ENCODE measurements around the gene TRPM4.
"Not testable (repeated sequence)": the region's sequence is repeated elsewhere in the genome, so short reads cannot be mapped to it uniquely, and the experiment has no call there.

TRPM4 gene

DNA sequence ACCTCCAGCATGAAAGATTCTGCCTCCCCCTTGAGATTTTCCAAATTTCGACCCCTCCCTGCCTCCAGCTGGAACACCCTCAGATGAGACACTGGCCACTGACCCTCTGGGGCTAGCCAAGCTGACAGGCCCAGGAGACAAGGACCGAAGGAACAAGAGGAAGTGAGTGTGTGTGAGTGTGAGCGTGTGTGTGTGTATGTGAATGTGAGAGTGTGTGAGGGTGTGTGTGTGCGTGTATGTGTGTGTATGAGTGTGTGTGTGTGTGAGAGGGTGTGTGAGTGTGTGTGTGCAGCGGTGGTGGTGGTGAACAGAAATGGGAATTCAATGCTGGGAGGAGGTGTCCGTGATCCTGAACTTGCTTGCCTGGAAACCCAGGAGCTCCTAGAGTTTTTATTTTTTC lies 16.2 kb upstream of the TRPM4 start:
- no peak for DNase-seq (ENCODE audit: low spot score)
- TF ChIP-seq, protein P1, sequence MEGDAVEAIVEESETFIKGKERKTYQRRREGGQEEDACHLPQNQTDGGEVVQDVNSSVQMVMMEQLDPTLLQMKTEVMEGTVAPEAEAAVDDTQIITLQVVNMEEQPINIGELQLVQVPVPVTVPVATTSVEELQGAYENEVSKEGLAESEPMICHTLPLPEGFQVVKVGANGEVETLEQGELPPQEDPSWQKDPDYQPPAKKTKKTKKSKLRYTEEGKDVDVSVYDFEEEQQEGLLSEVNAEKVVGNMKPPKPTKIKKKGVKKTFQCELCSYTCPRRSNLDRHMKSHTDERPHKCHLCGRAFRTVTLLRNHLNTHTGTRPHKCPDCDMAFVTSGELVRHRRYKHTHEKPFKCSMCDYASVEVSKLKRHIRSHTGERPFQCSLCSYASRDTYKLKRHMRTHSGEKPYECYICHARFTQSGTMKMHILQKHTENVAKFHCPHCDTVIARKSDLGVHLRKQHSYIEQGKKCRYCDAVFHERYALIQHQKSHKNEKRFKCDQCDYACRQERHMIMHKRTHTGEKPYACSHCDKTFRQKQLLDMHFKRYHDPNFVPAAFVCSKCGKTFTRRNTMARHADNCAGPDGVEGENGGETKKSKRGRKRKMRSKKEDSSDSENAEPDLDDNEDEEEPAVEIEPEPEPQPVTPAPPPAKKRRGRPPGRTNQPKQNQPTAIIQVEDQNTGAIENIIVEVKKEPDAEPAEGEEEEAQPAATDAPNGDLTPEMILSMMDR (IDR thresholded peaks at IDR 0.05; ENCODE audit: extremely low read depth, missing control alignments): no peak

DNA sequence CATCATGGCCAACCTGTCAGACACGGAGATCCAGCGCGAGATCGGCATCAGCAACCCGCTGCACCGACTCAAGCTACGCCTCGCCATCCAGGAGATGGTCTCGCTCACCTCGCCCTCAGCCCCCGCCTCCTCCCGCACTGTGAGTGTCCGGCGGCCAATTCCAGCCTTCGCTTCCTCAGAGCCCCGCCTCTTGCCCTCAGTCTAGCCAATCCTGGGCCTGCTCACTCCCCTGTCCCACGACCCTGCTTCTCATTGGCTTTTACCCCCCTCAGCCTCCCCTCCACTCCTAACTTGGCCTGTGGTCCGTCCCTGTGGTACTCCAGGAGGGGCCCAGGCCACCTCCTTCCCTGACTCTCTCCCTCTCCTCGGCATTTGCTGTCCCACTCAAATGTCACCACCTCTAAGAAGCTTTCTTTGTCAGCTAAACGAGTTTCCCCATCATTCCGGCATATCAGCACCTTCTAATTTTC lies 14.7 kb upstream of the TRPM4 start:
- DNase-seq (ENCODE audit: low spot score): peak; percentile 86
- TF ChIP-seq, protein P1 (IDR thresholded peaks at IDR 0.05; ENCODE audit: extremely low read depth, missing control alignments): no peak

DNA sequence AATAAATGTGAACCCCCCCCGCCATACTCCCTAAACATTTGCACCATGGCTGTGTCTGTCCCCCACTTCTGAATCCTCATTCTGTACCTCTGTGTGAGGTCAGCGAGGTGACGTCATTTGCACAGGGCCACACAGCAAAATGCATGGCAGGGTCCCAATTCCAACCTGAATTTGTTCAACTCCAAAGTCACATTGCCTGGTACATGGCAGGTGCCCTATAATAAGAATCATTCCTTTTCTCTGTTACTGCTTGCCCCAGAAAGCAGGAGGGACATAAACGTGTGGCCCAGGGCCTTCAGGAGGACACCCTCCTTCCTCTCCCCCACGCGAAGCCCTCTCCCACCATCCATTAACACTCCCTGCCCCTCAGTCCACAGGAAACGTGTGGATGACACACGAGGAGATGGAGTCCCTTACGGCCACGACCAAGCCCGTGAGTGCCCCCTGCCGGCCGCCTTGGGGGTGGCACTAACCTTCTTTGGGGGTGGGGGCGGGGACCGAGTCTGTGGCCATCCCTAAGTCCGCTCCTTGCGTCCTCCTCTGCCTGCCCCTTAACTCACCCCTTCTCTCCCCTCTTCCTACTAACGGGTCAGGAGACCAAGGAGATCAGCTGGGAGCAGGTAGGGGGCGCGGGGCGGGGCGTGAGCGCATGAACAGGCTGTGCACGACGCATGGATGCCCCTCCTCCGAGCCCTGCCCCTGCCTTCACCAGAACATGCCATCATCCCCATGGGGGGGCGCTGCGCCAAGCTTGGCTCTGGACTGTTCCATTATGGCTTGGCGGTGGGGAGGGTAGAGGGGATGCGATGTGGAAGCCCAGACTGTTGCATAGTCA lies 11.8 kb upstream of the TRPM4 start:
- peak; percentile 88 for DNase-seq (ENCODE audit: low spot score)

DNA sequence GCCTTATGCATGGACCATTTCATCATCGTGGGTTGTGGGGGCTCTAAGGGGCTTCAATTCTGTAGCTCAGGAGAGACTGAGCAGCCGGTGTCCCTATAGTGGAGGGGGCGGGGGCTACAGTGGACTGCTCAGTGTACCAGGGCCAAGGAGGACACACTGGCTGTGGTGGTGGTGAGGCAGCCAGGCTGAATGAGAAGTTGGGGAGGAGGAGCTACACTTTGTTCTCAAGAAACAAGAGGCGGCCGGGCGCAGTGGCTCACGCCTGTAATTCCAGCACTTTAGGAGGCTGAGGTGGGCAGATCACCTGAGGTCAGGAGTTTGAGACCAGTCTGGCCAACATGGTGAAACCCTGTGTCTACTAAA lies 11.2 kb upstream of the TRPM4 start:
- DNase-seq (ENCODE audit: low spot score): not testable (repeated sequence)

More for the DNA sequence above, 11.8 kb upstream of the TRPM4 start:
- TF ChIP-seq, protein P1 (IDR thresholded peaks at IDR 0.05; ENCODE audit: extremely low read depth, missing control alignments): peak; percentile 72

DNA sequence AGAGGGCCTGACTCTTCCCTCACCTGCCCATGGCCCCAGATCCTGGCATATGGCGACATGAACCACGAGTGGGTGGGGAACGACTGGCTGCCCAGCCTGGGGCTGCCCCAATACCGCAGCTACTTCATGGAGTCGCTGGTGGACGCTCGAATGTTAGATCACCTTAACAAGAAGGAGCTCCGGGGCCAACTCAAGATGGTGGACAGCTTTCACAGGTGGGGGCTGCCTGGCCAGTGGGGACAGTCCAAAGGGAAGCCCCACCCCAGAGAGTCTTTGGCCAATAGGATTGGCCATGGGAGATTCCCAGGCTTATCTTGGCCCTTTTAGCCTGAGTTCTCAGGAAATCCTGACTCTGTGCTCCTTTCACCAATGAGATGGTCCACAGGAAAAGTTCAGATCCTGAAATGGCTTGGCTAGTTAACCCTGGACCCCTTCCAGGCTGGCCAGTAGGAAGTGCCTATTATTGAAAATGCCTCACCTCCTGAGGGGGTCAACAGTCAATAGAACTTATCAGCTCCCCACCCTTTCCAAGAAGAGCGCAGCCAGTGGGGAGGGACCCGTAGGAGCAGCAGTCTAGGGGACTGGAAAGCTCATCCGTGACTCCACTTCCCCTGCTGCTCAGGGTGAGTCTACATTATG lies 9.4 kb upstream of the TRPM4 start:
- TF ChIP-seq, protein P1 (IDR thresholded peaks at IDR 0.05; ENCODE audit: extremely low read depth, missing control alignments): no peak
- no peak for DNase-seq (ENCODE audit: low spot score)

DNA sequence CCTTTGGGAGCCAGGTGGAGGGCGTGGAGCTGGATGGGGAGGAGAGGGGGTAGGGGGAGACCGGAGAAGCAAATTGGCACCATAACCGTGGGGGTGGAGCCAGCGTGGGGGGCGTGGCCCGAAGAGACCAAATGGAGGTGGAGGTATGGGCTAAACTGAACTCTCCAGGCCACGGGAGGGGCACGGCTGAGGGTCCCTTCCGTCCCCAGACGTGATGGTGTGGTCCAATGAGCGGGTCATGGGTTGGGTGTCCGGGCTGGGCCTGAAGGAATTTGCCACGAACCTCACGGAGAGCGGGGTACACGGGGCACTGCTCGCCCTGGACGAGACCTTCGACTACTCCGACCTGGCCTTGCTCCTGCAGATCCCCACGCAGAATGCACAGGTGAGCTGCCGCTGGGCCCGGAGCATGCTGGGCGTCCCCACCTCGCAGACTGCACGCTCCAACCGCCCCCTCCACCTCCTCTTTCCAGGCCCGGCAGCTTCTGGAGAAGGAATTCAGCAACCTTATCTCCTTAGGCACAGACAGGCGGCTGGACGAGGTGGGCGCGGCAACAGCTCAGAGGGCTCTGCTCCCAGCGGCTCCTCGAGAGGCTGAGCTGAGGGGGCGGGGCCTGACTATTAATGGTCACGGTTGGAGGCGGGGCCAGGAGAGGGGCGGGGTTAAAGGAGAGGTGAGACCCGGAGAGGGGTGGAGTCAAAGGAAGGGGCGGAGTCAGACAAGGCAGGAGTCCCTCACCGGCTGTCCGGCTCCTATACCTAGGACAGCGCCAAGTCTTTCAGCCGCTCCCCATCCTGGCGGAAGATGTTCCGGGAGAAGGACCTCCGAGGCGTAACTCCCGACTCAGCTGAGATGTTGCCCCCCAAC lies 8.6 kb upstream of the TRPM4 start:
- DNase-seq (ENCODE audit: low spot score): peak; percentile 87
- TF ChIP-seq, protein P1 (IDR thresholded peaks at IDR 0.05; ENCODE audit: extremely low read depth, missing control alignments): no peak

DNA sequence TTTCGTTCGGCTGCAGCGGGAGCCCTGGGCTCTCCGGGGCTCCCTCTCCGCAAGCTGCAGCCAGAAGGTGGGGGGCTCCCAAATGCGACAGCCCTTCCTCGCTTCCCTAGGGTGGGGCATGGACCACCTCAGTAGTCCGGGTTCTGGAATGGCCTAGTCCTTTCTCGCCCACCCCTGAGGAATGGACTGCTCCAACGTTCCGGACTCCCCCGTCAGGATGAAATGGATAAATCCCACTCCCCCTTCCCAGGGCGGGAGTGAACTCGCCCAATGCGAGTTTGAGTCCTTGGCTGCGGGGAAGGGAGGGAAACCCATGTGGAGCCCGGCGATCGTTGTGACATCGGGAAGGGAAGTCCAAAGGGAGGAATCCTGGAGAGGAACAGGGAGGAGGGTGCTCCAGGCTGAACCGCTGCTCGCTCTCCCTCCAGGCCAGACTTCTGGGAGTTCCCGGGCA lies 7.9 kb upstream of the TRPM4 start:
- no peak for DNase-seq (ENCODE audit: low spot score)
- TF ChIP-seq, protein P1 (IDR thresholded peaks at IDR 0.05; ENCODE audit: extremely low read depth, missing control alignments): no peak
